ENCODE measurements around the gene ALX3. TPM values are rescaled to one million over a fixed set of nuclear protein-coding genes. Genes with fewer than 3 reads are reported as not detected.

The ALX3 gene
- total RNA-seq, 3 donors from 2014 or later = 0.44 to 0.80 (median 0.66) TPM

GRCh38 chr1:110089561-110090275 lies 19.2 kb upstream of the ALX3 start:
- Histone ChIP-seq H3K27me3 (peaks cover 0 to 1% of the 10 kb centered on the region in 2 donors), H3K4me3 (no peak overlapping the region), H3K27ac (no peak overlapping the region), H3K4me1 (peaks cover 0 to 4% of the 10 kb centered on the region in 2 donors), H3K9me3 (no peaks in the 10 kb centered on the region), H3K36me3 (no peaks in the 10 kb centered on the region)
- TF ChIP-seq CTCF (IDR thresholded peaks at IDR 0.05) (no peak), POLR2A (IDR thresholded peaks at IDR 0.05) (no peak), POLR2AphosphoS5 (IDR thresholded peaks at IDR 0.05) (no peak)
- DNase-seq (ENCODE audit: low spot score in 2 of 2) = no peak
- intact Hi-C loops (cut with DNase I; ENCODE audit: low total_unique reads) = no loop called here

GRCh38 chr1:110088739-110089316 lies 18.4 kb upstream of the ALX3 start:
- Histone ChIP-seq H3K9me3 (no peaks in the 10 kb centered on the region), H3K27ac (no peak overlapping the region)
- no peak for DNase-seq (ENCODE audit: low spot score in 2 of 2)

GRCh38 chr1:110087812-110088738 lies 17.6 kb upstream of the ALX3 start:
- Histone ChIP-seq H3K36me3 (no peaks in the 10 kb centered on the region), H3K4me1 (peaks cover 0 to 4% of the 10 kb centered on the region in 2 donors), H3K27ac (no peak overlapping the region), H3K27me3 (peaks cover 0 to 12% of the 10 kb centered on the region in 2 donors), H3K4me3 (no peak overlapping the region), H3K9me3 (no peaks in the 10 kb centered on the region)
- DNase-seq (ENCODE audit: low spot score in 2 of 2) = no peak
- intact Hi-C loops (cut with DNase I; ENCODE audit: low total_unique reads) = no loop called here
- TF ChIP-seq POLR2A (IDR thresholded peaks at IDR 0.05) (no peak), CTCF (IDR thresholded peaks at IDR 0.05) (peak; percentile 43 to 74 (median 71))

More at GRCh38 chr1:110088739-110089316, 18.4 kb upstream of the ALX3 start:
- Histone ChIP-seq H3K4me1 (peaks cover 0 to 4% of the 10 kb centered on the region in 2 donors), H3K36me3 (no peaks in the 10 kb centered on the region), H3K27me3 (peaks cover 0 to 10% of the 10 kb centered on the region in 2 donors), H3K4me3 (no peak overlapping the region)
- intact Hi-C loops (cut with DNase I; ENCODE audit: low total_unique reads) = no loop called here
- TF ChIP-seq POLR2AphosphoS5 (IDR thresholded peaks at IDR 0.05) (no peak), CTCF (IDR thresholded peaks at IDR 0.05) (no peak), POLR2A (IDR thresholded peaks at IDR 0.05) (no peak)

GRCh38 chr1:110086961-110087360 lies 16.5 kb upstream of the ALX3 start:
- intact Hi-C loops (cut with DNase I; ENCODE audit: low total_unique reads) = no loop called here
- Histone ChIP-seq H3K4me1 (peaks cover 0 to 4% of the 10 kb centered on the region in 2 donors), H3K36me3 (no peaks in the 10 kb centered on the region), H3K4me3 (no peak overlapping the region), H3K27me3 (peaks cover 0 to 17% of the 10 kb centered on the region in 2 donors), H3K27ac (no peak overlapping the region), H3K9me3 (no peaks in the 10 kb centered on the region)
- TF ChIP-seq POLR2AphosphoS5 (IDR thresholded peaks at IDR 0.05) (no peak), CTCF (IDR thresholded peaks at IDR 0.05) (no peak), POLR2A (IDR thresholded peaks at IDR 0.05) (no peak)
- no peak for DNase-seq (ENCODE audit: low spot score in 2 of 2)
